ENCODE results near the gene PCP2. TPM values are rescaled to one million over a fixed set of nuclear protein-coding genes. Genes with fewer than 3 reads are reported as not detected.

The PCP2 gene
- total RNA-seq, 4 donors from 2014 or later: 1.6 to 9.9 (median 1.6) TPM

- Histone ChIP-seq H3K27me3 (peaks cover 48% of the 10 kb centered on the region), H3K4me3 (no peak overlapping the region), H3K9me3 (no peaks in the 10 kb centered on the region), H3K36me3 (no peaks in the 10 kb centered on the region), H3K4me1 (peaks cover 11% of the 10 kb centered on the region), H3K27ac (no peak overlapping the region)
- no peak for DNase-seq (ENCODE audit: low spot score in 2 of 2)
- WGBS: 33% methylated on average over 9 of the region's 9 CpGs
- no peak for TF ChIP-seq EP300 (IDR thresholded peaks at IDR 0.05)
- TF ChIP-seq POLR2AphosphoS5 (IDR thresholded peaks at IDR 0.05): no peak
- TF ChIP-seq POLR2A (IDR thresholded peaks at IDR 0.05): no peak
- TF ChIP-seq CTCF (IDR thresholded peaks at IDR 0.05): no peak
Observed at GRCh38 chr19:7669641-7670040, 36.1 kb upstream of the PCP2 start.

- H3K27ac ChIP-seq: no peak within 1 kb of the TSS
Observed at GRCh38 chr19:7668842-7669241, 35.3 kb upstream of the PCP2 start, which contains the start of gene RETN. Gene RETN, plus strand, starts transcription at chr19:7669049. Its CDS starts 278 bp downstream, at chr19:7669327.

GRCh38 chr19:7665076-7665475 lies 31.6 kb upstream of the PCP2 start:
- no peak overlapping the region for H3K27ac ChIP-seq
- peaks cover 36% of the 10 kb centered on the region for H3K27me3 ChIP-seq
- H3K4me1 ChIP-seq: peaks cover 4% of the 10 kb centered on the region
- no peak overlapping the region for H3K4me3 ChIP-seq
- 22% methylated on average over 4 of the region's 4 CpGs for WGBS
- no peak for DNase-seq (ENCODE audit: low spot score in 2 of 2)
- H3K9me3 ChIP-seq: no peaks in the 10 kb centered on the region
- TF ChIP-seq CTCF (IDR thresholded peaks at IDR 0.05) (no peak), POLR2AphosphoS5 (IDR thresholded peaks at IDR 0.05) (no peak), POLR2A (IDR thresholded peaks at IDR 0.05) (no peak), EP300 (IDR thresholded peaks at IDR 0.05) (no peak)
- H3K36me3 ChIP-seq: no peaks in the 10 kb centered on the region

More at GRCh38 chr19:7668842-7669241, 35.3 kb upstream of the PCP2 start, which contains the start of gene RETN:
- H3K27me3 ChIP-seq: peaks cover 56% of the 10 kb centered on the region
- H3K4me3 ChIP-seq: no peak within 1 kb of the TSS
- no peak for DNase-seq (ENCODE audit: low spot score in 2 of 2)
- no peaks in the 10 kb centered on the region for H3K36me3 ChIP-seq
- TF ChIP-seq POLR2AphosphoS5 (IDR thresholded peaks at IDR 0.05): no peak
- no peak for TF ChIP-seq POLR2A (IDR thresholded peaks at IDR 0.05)
- TF ChIP-seq EP300 (IDR thresholded peaks at IDR 0.05): no peak
- no peak for TF ChIP-seq CTCF (IDR thresholded peaks at IDR 0.05)
- H3K4me1 ChIP-seq: peaks cover 7% of the 10 kb centered on the region
- 70% methylated on average over 2 of the region's 9 CpGs for WGBS
- H3K9me3 ChIP-seq: no peaks in the 10 kb centered on the region

- TF ChIP-seq CTCF (IDR thresholded peaks at IDR 0.05): no peak
- TF ChIP-seq POLR2AphosphoS5 (IDR thresholded peaks at IDR 0.05): no peak
- TF ChIP-seq EP300 (IDR thresholded peaks at IDR 0.05): no peak
- TF ChIP-seq POLR2A (IDR thresholded peaks at IDR 0.05): no peak
- 52% methylated on average over 7 of the region's 7 CpGs for WGBS
- Histone ChIP-seq H3K27ac (no peak overlapping the region), H3K4me1 (no peaks in the 10 kb centered on the region), H3K36me3 (no peaks in the 10 kb centered on the region), H3K27me3 (peaks cover 22% of the 10 kb centered on the region), H3K4me3 (no peak overlapping the region), H3K9me3 (no peaks in the 10 kb centered on the region)
- DNase-seq (ENCODE audit: low spot score in 2 of 2): no peak
Observed at GRCh38 chr19:7663706-7664105, 30.2 kb upstream of the PCP2 start.

- WGBS: 76% methylated on average over 14 of the region's 14 CpGs
- no peaks in the 10 kb centered on the region for H3K36me3 ChIP-seq
- DNase-seq (ENCODE audit: low spot score in 2 of 2): no peak
- TF ChIP-seq EP300 (IDR thresholded peaks at IDR 0.05) (no peak), POLR2AphosphoS5 (IDR thresholded peaks at IDR 0.05) (no peak), POLR2A (IDR thresholded peaks at IDR 0.05) (no peak), CTCF (IDR thresholded peaks at IDR 0.05) (no peak)
- H3K4me1 ChIP-seq: no peaks in the 10 kb centered on the region
- H3K27me3 ChIP-seq: peaks cover 16% of the 10 kb centered on the region
- H3K9me3 ChIP-seq: no peaks in the 10 kb centered on the region
- H3K4me3 ChIP-seq: no peak overlapping the region
- no peak overlapping the region for H3K27ac ChIP-seq
Observed at GRCh38 chr19:7662657-7663056, 29.1 kb upstream of the PCP2 start.

All from suprapubic skin (tissue), 4 donors.